PFSK-1 (cell line): ENCODE measurements around the gene DEF6.

ENCODE experiments used
- FOXP2 ChIP-seq: optimal IDR thresholded peaks from 2 replicates; pipeline ENCODE3; 2011; ENCODE audit warnings: borderline replicate concordance, control low read depth, inconsistent platforms; ENCODE audit not compliant: insufficient read depth; ENCODE audit errors: extremely low read length, extremely low read depth
- POLR2AphosphoS5 ChIP-seq: IDR thresholded peaks from 2 replicates; pipeline ENCODE4 v1.6.1; 2012; ENCODE audit warnings: low read depth, mild to moderate bottlenecking, control low read depth, low read length, moderate library complexity
- SIN3A ChIP-seq: IDR thresholded peaks from 2 replicates; pipeline ENCODE4 v1.6.1; 2012; ENCODE audit warnings: mild to moderate bottlenecking, low read length, moderate library complexity, borderline replicate concordance; ENCODE audit not compliant: insufficient read depth
- TAF1 ChIP-seq: IDR thresholded peaks from 2 replicates; pipeline ENCODE4 v1.6.1; 2012; ENCODE audit warnings: low read length, control low read depth, borderline replicate concordance; ENCODE audit not compliant: insufficient read depth
- TF ChIP-seq, protein P1 (sequence below), 2 experiments: IDR thresholded peaks; 2 replicates each; pipeline versions ENCODE4 v1.6.1 to v1.8.0; 2011 to 2012; ENCODE audit warnings: low read depth in 2 of 2, low read length in 2 of 2, control low read depth in 1 of 2, inconsistent platforms in 1 of 2, mild to moderate bottlenecking in 1 of 2, moderate library complexity in 1 of 2; ENCODE audit not compliant: insufficient read depth in 1 of 2

DEF6 gene

DNA sequence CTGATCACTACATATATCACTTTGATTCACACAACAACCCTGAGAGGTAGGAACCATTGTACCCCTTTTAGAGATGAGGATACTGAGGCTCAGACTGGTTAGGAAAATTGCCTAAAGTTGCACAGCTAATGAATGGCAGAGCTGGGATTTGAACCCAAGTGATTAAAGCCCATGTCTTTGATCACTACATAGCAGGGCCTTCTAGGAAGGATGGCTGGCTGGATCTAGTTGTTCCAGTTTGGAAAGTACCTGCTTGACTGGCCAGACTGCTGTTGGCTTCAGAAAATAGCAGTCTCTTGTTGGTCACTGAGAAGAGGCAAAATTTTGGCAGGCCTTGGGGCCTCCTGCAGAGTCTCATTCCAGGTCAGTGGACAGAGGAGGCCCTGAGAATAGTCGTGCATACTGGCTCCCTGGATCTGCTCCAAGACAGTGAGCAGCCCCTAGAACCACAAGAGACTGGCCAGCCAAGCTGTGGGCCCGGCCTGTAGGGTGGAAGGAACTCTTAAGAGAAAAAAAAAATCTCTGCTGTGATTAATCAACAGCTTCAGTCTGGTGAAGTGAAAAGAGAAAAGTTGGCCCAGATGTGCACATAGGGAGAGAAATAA is 62.2 kb downstream of the DEF6 start:
- TF ChIP-seq, protein P1, sequence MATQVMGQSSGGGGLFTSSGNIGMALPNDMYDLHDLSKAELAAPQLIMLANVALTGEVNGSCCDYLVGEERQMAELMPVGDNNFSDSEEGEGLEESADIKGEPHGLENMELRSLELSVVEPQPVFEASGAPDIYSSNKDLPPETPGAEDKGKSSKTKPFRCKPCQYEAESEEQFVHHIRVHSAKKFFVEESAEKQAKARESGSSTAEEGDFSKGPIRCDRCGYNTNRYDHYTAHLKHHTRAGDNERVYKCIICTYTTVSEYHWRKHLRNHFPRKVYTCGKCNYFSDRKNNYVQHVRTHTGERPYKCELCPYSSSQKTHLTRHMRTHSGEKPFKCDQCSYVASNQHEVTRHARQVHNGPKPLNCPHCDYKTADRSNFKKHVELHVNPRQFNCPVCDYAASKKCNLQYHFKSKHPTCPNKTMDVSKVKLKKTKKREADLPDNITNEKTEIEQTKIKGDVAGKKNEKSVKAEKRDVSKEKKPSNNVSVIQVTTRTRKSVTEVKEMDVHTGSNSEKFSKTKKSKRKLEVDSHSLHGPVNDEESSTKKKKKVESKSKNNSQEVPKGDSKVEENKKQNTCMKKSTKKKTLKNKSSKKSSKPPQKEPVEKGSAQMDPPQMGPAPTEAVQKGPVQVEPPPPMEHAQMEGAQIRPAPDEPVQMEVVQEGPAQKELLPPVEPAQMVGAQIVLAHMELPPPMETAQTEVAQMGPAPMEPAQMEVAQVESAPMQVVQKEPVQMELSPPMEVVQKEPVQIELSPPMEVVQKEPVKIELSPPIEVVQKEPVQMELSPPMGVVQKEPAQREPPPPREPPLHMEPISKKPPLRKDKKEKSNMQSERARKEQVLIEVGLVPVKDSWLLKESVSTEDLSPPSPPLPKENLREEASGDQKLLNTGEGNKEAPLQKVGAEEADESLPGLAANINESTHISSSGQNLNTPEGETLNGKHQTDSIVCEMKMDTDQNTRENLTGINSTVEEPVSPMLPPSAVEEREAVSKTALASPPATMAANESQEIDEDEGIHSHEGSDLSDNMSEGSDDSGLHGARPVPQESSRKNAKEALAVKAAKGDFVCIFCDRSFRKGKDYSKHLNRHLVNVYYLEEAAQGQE (IDR thresholded peaks at IDR 0.05; ENCODE audit: insufficient read depth in 1 of 2, low read depth in 2 of 2, low read length in 2 of 2): no peak
- TF ChIP-seq SIN3A: no peak
- TF ChIP-seq TAF1: no peak
- TF ChIP-seq POLR2AphosphoS5: no peak

DNA sequence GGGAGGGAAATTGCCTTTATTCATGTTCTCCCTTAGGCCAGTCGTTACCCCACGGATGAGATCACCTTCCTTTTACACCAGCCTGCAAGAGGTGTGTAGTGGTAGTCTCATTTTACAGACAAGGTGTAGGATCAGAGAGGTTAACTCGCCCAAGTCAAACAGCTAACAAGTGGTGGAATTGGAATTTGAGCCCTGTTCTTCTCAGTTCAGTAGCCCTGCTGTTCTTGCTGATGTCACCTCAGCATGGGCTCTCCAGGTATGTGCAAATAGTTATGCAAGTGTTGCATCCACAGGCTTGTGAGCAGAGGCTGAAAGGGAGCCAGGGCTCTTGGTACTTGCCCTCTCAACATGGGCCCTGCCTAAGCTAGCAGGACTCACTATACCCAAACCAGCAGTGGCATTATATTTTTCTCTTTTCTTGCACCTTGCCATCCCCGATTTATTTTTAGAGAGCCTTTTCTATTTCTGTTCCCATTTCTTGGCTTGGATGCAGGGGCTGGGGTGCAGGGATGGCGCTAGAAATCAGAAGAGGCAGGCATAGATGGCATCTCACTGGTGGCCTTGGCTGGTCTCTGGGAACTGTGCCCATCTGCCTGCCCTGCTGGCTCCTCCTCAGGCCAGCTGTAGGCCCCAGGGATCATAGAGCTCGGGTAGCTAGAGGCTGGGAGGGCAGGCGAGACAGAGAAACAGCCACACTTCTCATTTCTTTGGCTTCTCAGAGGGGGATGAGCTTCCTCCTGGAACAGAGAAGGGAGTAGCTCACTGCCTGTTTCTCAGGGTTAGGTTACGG is 62.9 kb downstream of the DEF6 start:
- TF ChIP-seq SIN3A (no peak), FOXP2 (no peak), POLR2AphosphoS5 (no peak), TAF1 (no peak)
- TF ChIP-seq, protein P1 (IDR thresholded peaks at IDR 0.05; ENCODE audit: insufficient read depth in 1 of 2, low read depth in 2 of 2, low read length in 2 of 2): no peak

DNA sequence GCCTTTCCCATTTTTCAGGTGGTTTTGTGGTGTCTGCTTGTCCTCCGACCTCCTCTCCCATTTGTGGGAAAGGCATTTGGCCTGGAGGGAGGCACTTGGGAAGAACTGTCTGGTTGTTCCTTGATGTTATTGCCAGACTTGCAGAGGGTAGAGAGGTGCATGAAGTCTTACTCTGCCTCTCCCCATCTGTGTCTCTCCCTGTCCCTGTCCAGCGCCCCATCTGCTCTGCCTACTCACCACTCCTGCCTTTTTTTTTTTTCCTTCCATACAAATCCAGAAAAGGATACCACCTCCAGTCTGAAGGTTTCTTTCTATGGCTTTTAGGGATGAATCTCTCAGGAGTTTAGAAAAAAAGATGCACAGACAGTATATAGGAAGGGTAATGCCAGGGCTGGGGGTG is 64.6 kb downstream of the DEF6 start:
- TF ChIP-seq TAF1 (no peak), FOXP2 (no peak), POLR2AphosphoS5 (no peak), SIN3A (no peak)
- TF ChIP-seq, protein P1 (IDR thresholded peaks at IDR 0.05; ENCODE audit: insufficient read depth in 1 of 2, low read depth in 2 of 2, low read length in 2 of 2): no peak

DNA sequence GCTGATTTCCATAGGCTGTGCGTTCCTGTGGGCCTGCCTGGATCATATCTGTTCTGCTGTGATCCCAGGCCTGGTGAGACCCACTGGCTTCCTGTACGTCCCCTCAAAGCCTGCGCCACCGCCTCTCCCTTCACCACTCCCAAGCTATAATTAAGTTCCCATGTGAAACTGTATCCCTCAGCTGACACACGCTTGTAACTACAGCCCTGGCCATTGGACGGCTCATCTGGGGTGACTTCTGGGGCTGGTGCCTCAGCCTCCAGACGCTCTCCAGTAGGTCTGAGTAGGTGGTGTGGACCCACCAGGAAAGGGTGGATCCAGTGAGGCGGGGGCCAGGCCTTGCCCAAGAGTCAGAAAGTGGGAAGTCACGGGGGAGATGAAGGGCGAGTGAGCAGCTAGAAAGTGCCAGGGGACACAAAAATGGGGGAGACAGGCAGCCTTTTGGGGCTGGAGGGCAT is 65.7 kb downstream of the DEF6 start:
- TF ChIP-seq TAF1 (no peak), SIN3A (no peak), FOXP2 (no peak), POLR2AphosphoS5 (no peak)
- TF ChIP-seq, protein P1 (IDR thresholded peaks at IDR 0.05; ENCODE audit: insufficient read depth in 1 of 2, low read depth in 2 of 2, low read length in 2 of 2): no peak
